Measurements from ENCODE around the gene FAM217A. TPM values are rescaled to one million over a fixed set of nuclear protein-coding genes. Genes with fewer than 3 reads are reported as not detected.

FAM217A gene
- polyA plus RNA-seq, 1 donor (not counting 4 experiments of a cell fraction or from before 2014, with no cell fraction given): not detected

GRCh38 chr6:4114123-4114522 is 35.2 kb upstream of the FAM217A start:
- DNase-seq (ENCODE audit: low read depth, low spot score): no peak
- H3K9me1 ChIP-seq (ENCODE audit: control insufficient read depth, extremely low read depth, insufficient read depth, low read length): no peaks in the 10 kb centered on the region
- FAIRE-seq: no peak
- peaks cover 0 to 7% of the 10 kb centered on the region in 2 experiments for H3K36me3 ChIP-seq (ENCODE audit: control insufficient read depth in 2 of 2, extremely low read depth in 1 of 2, insufficient read depth in 2 of 2, low read length in 2 of 2)
- H4K20me1 ChIP-seq (ENCODE audit: control insufficient read depth, extremely low read depth, insufficient read depth, low read length): no peaks in the 10 kb centered on the region
- no peaks in the 10 kb centered on the region for H3K9me3 ChIP-seq (ENCODE audit: control insufficient read depth, low read depth, low read length)
- no peak overlapping the region for H3K9ac ChIP-seq (ENCODE audit: control insufficient read depth, extremely low read depth, insufficient read depth, low read length)
- H3K79me2 ChIP-seq (ENCODE audit: control insufficient read depth, insufficient read depth, low read length): no peaks in the 10 kb centered on the region
- no peak overlapping the region for H3K4me2 ChIP-seq (ENCODE audit: control insufficient read depth, extremely low read depth, insufficient read depth, low read depth, low read length)
- no peak overlapping the region for H2AFZ ChIP-seq (ENCODE audit: control insufficient read depth, low read length)
- dilution Hi-C loops (cut with MboI; ENCODE audit: extremely low pct_ligation_motif_present, low sequenced_read_pairs): no loop called here
- H3K27ac ChIP-seq (ENCODE audit: control insufficient read depth, insufficient read depth, low read length): no peak overlapping the region
- H3K4me3 ChIP-seq (ENCODE audit: control insufficient read depth in 2 of 3, extremely low read depth in 1 of 3, insufficient read depth in 2 of 3, low read depth in 1 of 3, low read length in 3 of 3): no peak overlapping the region
- no peaks in the 10 kb centered on the region for H3K27me3 ChIP-seq (ENCODE audit: control insufficient read depth, extremely low read depth, insufficient read depth, low read length)
- H3K4me1 ChIP-seq (ENCODE audit: control insufficient read depth, extremely low read depth, insufficient read depth, low read length): no peaks in the 10 kb centered on the region
- TF ChIP-seq CTCF (optimal IDR thresholded peaks at IDR 0.05 in 1 of 3, IDR thresholded peaks at IDR 0.05 in 1 of 3, conservative IDR thresholded peaks at IDR 0.05 in 1 of 3; ENCODE audit: extremely low read depth in 1 of 3, insufficient read depth in 2 of 3, low read length in 3 of 3): no peak
- TF ChIP-seq EZH2 (IDR thresholded peaks at IDR 0.05; ENCODE audit: low read length): no peak

GRCh38 chr6:4113649-4114048 is 34.7 kb upstream of the FAM217A start:
- H2AFZ ChIP-seq (ENCODE audit: control insufficient read depth, low read length): no peak overlapping the region
- no peaks in the 10 kb centered on the region for H4K20me1 ChIP-seq (ENCODE audit: control insufficient read depth, extremely low read depth, insufficient read depth, low read length)
- no peaks in the 10 kb centered on the region for H3K79me2 ChIP-seq (ENCODE audit: control insufficient read depth, insufficient read depth, low read length)
- no peaks in the 10 kb centered on the region for H3K9me1 ChIP-seq (ENCODE audit: control insufficient read depth, extremely low read depth, insufficient read depth, low read length)
- H3K27me3 ChIP-seq (ENCODE audit: control insufficient read depth, extremely low read depth, insufficient read depth, low read length): no peaks in the 10 kb centered on the region
- no peak for DNase-seq (ENCODE audit: low read depth, low spot score)
- no peaks in the 10 kb centered on the region for H3K9me3 ChIP-seq (ENCODE audit: control insufficient read depth, low read depth, low read length)
- H3K4me3 ChIP-seq (ENCODE audit: control insufficient read depth in 2 of 3, extremely low read depth in 1 of 3, insufficient read depth in 2 of 3, low read depth in 1 of 3, low read length in 3 of 3): no peak overlapping the region
- no peaks in the 10 kb centered on the region for H3K4me1 ChIP-seq (ENCODE audit: control insufficient read depth, extremely low read depth, insufficient read depth, low read length)
- FAIRE-seq: no peak
- TF ChIP-seq EZH2 (IDR thresholded peaks at IDR 0.05; ENCODE audit: low read length): no peak
- TF ChIP-seq CTCF (optimal IDR thresholded peaks at IDR 0.05 in 1 of 3, IDR thresholded peaks at IDR 0.05 in 1 of 3, conservative IDR thresholded peaks at IDR 0.05 in 1 of 3; ENCODE audit: extremely low read depth in 1 of 3, insufficient read depth in 2 of 3, low read length in 3 of 3): no peak
- H3K4me2 ChIP-seq (ENCODE audit: control insufficient read depth, extremely low read depth, insufficient read depth, low read depth, low read length): no peak overlapping the region
- H3K27ac ChIP-seq (ENCODE audit: control insufficient read depth, insufficient read depth, low read length): no peak overlapping the region
- H3K36me3 ChIP-seq (ENCODE audit: control insufficient read depth in 2 of 2, extremely low read depth in 1 of 2, insufficient read depth in 2 of 2, low read length in 2 of 2): peaks cover 0 to 7% of the 10 kb centered on the region in 2 experiments
- H3K9ac ChIP-seq (ENCODE audit: control insufficient read depth, extremely low read depth, insufficient read depth, low read length): no peak overlapping the region
- dilution Hi-C loops (cut with MboI; ENCODE audit: extremely low pct_ligation_motif_present, low sequenced_read_pairs): no loop called here

Measured in keratinocyte (primary cell).